K562 (cell line): ENCODE measurements around the gene CLDN10. TPM values are rescaled to one million over a fixed set of nuclear protein-coding genes. Genes with fewer than 3 reads are reported as not detected.

ENCODE experiments used
- ASH1L ChIP-seq: fragments of 450-650 bp; IDR thresholded peaks from 2 replicates; pipeline ENCODE4 v1.6.1; 2018; ENCODE audit warnings: borderline replicate concordance, mild to moderate bottlenecking, low read depth; ENCODE audit not compliant: partially characterized antibody
- ATF3 ChIP-seq, 2 experiments: fragments of 450-650 bp in 1 of 2; sonication (generic) in 1 of 2; formaldehyde crosslinking in 1 of 2; IDR thresholded peaks in 1 of 2; conservative IDR thresholded peaks in 1 of 2; 2 replicates each; pipeline versions ENCODE4 v1.6.1 to v1.8.1; 2016 to 2023; ENCODE audit warnings: mild to moderate bottlenecking in 2 of 2, moderate library complexity in 2 of 2, inconsistent platforms in 1 of 2, missing genetic modification reagents in 1 of 2
- BHLHE40 ChIP-seq: IDR thresholded peaks from 2 replicates; pipeline ENCODE4 v1.6.1; 2011; ENCODE audit warnings: low read length, improper control_type of control experiment
- CHD1 ChIP-seq: fragments of 200-600 bp; sonication (generic); IDR thresholded peaks from one replicate; pipeline ENCODE4 v1.6.1; 2012; ENCODE audit warnings: mild to moderate bottlenecking, moderate library complexity, low read length, inconsistent platforms
- CHD2 ChIP-seq: IDR thresholded peaks from 2 replicates; pipeline ENCODE4 v1.6.1; 2011; ENCODE audit warnings: low read depth, low read length
- DPF2 ChIP-seq: fragments of 450-650 bp; IDR thresholded peaks from 2 replicates; pipeline ENCODE4 v1.6.1; 2016
- FOXP1 ChIP-seq: sonication (generic); formaldehyde crosslinking; IDR thresholded peaks from 2 replicates; pipeline ENCODE4 v1.8.0; 2022; ENCODE audit warnings: mild to moderate bottlenecking, missing genetic modification reagents
- HLTF ChIP-seq: fragments of 450-650 bp; IDR thresholded peaks from 2 replicates; pipeline ENCODE4 v1.6.1; 2016
- KLF16 ChIP-seq: IDR thresholded peaks from 2 replicates; pipeline ENCODE4 v1.6.1; 2016; ENCODE audit warnings: antibody characterized with exemption
- MAFG ChIP-seq: fragments of 450-650 bp; conservative IDR thresholded peaks from 2 replicates; pipeline ENCODE4 v1.6.1; 2016; ENCODE audit warnings: missing genetic modification characterization, missing compliant biosample characterization
- MEIS2 ChIP-seq: fragments of 450-650 bp; IDR thresholded peaks from 2 replicates; pipeline ENCODE4 v1.6.1; 2014; ENCODE audit warnings: mild to moderate bottlenecking; ENCODE audit not compliant: partially characterized antibody
- NFIC ChIP-seq: fragments of 450-650 bp; IDR thresholded peaks from 2 replicates; pipeline ENCODE4 v1.6.1; 2017; ENCODE audit warnings: mild to moderate bottlenecking, inconsistent platforms
- NR2F6 ChIP-seq: fragments of 450-650 bp; formaldehyde crosslinking; IDR thresholded peaks from 2 replicates; pipeline ENCODE4 v1.4.0; 2020; ENCODE audit warnings: mild to moderate bottlenecking
- SIN3A ChIP-seq, 2 experiments: fragments of 150-350 bp in 1 of 2; IDR thresholded peaks; 2 replicates each; pipeline ENCODE4 v1.6.1; 2011 to 2016; ENCODE audit warnings: borderline replicate concordance in 2 of 2, low read depth in 2 of 2, low read length in 2 of 2, mild to moderate bottlenecking in 2 of 2, moderate library complexity in 2 of 2; ENCODE audit not compliant: control insufficient read depth in 1 of 2
- SMARCC2 ChIP-seq: fragments of 450-650 bp; IDR thresholded peaks from 2 replicates; pipeline ENCODE4 v1.6.1; 2017; ENCODE audit warnings: antibody characterized with exemption, moderate library complexity, mild to moderate bottlenecking, low read depth
- STAG1 ChIP-seq: sonication (generic); formaldehyde crosslinking; IDR thresholded peaks from 2 replicates; pipeline ENCODE4 v1.5.0; 2020; ENCODE audit warnings: missing genetic modification reagents, borderline replicate concordance
- TRIM24 ChIP-seq, 2 experiments: fragments of 450-650 bp; IDR thresholded peaks; 2 replicates each; pipeline ENCODE4 v1.6.1; 2016
- ZEB2 ChIP-seq: fragments of 450-650 bp; IDR thresholded peaks from 2 replicates; pipeline ENCODE4 v1.6.1; 2016
- ZNF146 ChIP-seq: IDR thresholded peaks from one replicate; pipeline ENCODE4 v1.6.1; 2018; ENCODE audit warnings: missing compliant biosample characterization; ENCODE audit not compliant: unreplicated experiment
- ZNF316 ChIP-seq: fragments of 450-650 bp; IDR thresholded peaks from 2 replicates; pipeline ENCODE4 v1.6.1; 2016
- ZNF407 ChIP-seq: fragments of 450-650 bp; IDR thresholded peaks from 2 replicates; pipeline ENCODE4 v1.6.1; 2016; ENCODE audit warnings: low read depth
- ZSCAN32 ChIP-seq: fragments of 450-650 bp; formaldehyde crosslinking; IDR thresholded peaks from 2 replicates; pipeline ENCODE4 v1.4.0; 2020; ENCODE audit warnings: mild to moderate bottlenecking, moderate library complexity
- polyA plus RNA-seq, 8 experiments: library from polyadenylated mRNA; depleted of rRNA in 4 of 8; stranded (reverse) in 5 of 8; unstranded in 3 of 8; fragments of >200 nt; fragmentation: Nextera tagmentation in 2 of 8; fragmentation: Illumina TruSeq in 1 of 8; extraction: Ambion mirVana in 2 of 8; extraction: Trizol in 1 of 8; gene quantifications; 2 replicates each; pipeline versions ENCODE4 v1.2.1 to v1.2.3, GENCODE V29; 2011 to 2014; ENCODE audit warnings: inconsistent platforms in 1 of 8, missing spikeins in 1 of 8
- total RNA-seq, 7 experiments: library from RNA; depleted of rRNA in 6 of 7; stranded (reverse); fragments of >200 nt in 6 of 7; fragmentation: Illumina TruSeq in 2 of 7; extraction: Trizol in 2 of 7; gene quantifications; 2 replicates each; pipeline versions ENCODE4 v1.2.1 to v1.2.3, GENCODE V29; 2011 to 2021; ENCODE audit warnings: low replicate concordance in 1 of 7
- TF ChIP-seq, protein P1 (sequence below): fragments of 250-450 bp; sonication (Bioruptor Pico); IDR thresholded peaks from 2 replicates; pipeline ENCODE4 v1.5.0; 2021

Gene CLDN10
- total and polyA plus RNA-seq, 9 of the 15 experiments (the other 6 are each of a cell fraction or from before 2014, with no cell fraction given), result not detected

- no peak for TF ChIP-seq ZNF407
- no peak for TF ChIP-seq NR2F6 (CRISPR knock-in tag)
- no peak for TF ChIP-seq ASH1L
- TF ChIP-seq, protein P1, sequence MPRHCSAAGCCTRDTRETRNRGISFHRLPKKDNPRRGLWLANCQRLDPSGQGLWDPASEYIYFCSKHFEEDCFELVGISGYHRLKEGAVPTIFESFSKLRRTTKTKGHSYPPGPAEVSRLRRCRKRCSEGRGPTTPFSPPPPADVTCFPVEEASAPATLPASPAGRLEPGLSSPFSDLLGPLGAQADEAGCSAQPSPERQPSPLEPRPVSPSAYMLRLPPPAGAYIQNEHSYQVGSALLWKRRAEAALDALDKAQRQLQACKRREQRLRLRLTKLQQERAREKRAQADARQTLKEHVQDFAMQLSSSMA (CRISPR knock-in tag), result no peak
- no peak for TF ChIP-seq BHLHE40
- peak in 1 of 2 experiments; percentile 24; a peak in 1 of 4 replicates for TF ChIP-seq TRIM24 (IDR thresholded peaks at IDR 0.05)
- TF ChIP-seq CHD1, result no peak
- TF ChIP-seq SIN3A (IDR thresholded peaks at IDR 0.05; ENCODE audit: borderline replicate concordance in 2 of 2, control insufficient read depth in 1 of 2, low read depth in 2 of 2, low read length in 2 of 2), result no peak
- no peak for TF ChIP-seq CHD2
- TF ChIP-seq STAG1 (CRISPR knock-in tag), result no peak
- TF ChIP-seq MEIS2, result peak; percentile 89
- peak; percentile 82 for TF ChIP-seq DPF2
- no peak for TF ChIP-seq ZSCAN32 (CRISPR knock-in tag)
- peak; percentile 63 for TF ChIP-seq NFIC
- TF ChIP-seq SMARCC2, result 0 out of 2 replicates have a peak, but pooled peaks have one; percentile 26
- TF ChIP-seq ZNF146 (CRISPR knock-in tag), result no peak
- TF ChIP-seq HLTF, result no peak
- no peak for TF ChIP-seq KLF16
- peak; percentile 56 for TF ChIP-seq MAFG
- TF ChIP-seq ZEB2, result peak; percentile 41; the same call in 1 of the 2 replicates
- no peak for TF ChIP-seq FOXP1 (CRISPR knock-in tag)
- TF ChIP-seq ZNF316, result peak; percentile 36; the same call in 1 of the 2 replicates
- peak; percentile 80 for TF ChIP-seq ATF3 (IDR thresholded peaks at IDR 0.05)
- no peak for TF ChIP-seq ATF3 (CRISPR knock-in tag; conservative IDR thresholded peaks at IDR 0.05)
Measured at GRCh38 chr13:95535243-95535642, 17.3 kb upstream of the CLDN10 start (continued).
